ENCODE results near the gene MCM9. TPM values are rescaled to one million over a fixed set of nuclear protein-coding genes. Genes with fewer than 3 reads are reported as not detected.

The MCM9 gene
- total RNA-seq, 1 donor, result 11.4 TPM

- no peak for TF ChIP-seq CTCF (IDR thresholded peaks at IDR 0.05; ENCODE audit: insufficient read depth, low read length)
- peak; percentile 10 for DNase-seq (ENCODE audit: low read depth)
- no peak overlapping the region for H3K4me3 ChIP-seq (ENCODE audit: low read depth, low read length)
Measured at GRCh38 chr6:118787724-118788423, 147.1 kb downstream of the MCM9 start.

- no peak for TF ChIP-seq CTCF (IDR thresholded peaks at IDR 0.05; ENCODE audit: insufficient read depth, low read length)
Measured at GRCh38 chr6:118786596-118787453, 148.1 kb downstream of the MCM9 start.

GRCh38 chr6:118785601-118786000 is 149.4 kb downstream of the MCM9 start:
- TF ChIP-seq CTCF (IDR thresholded peaks at IDR 0.05; ENCODE audit: insufficient read depth, low read length), result no peak
- no peak overlapping the region for H3K4me3 ChIP-seq (ENCODE audit: low read depth, low read length)
- DNase-seq (ENCODE audit: low read depth), result no peak

More at GRCh38 chr6:118786596-118787453, 148.1 kb downstream of the MCM9 start:
- no peak overlapping the region for H3K4me3 ChIP-seq (ENCODE audit: low read depth, low read length)
- no peak for DNase-seq (ENCODE audit: low read depth)

GRCh38 chr6:118784641-118785164 is 150.3 kb downstream of the MCM9 start:
- no peak overlapping the region for H3K4me3 ChIP-seq (ENCODE audit: low read depth, low read length)
- no peak for TF ChIP-seq CTCF (IDR thresholded peaks at IDR 0.05; ENCODE audit: insufficient read depth, low read length)
- no peak for DNase-seq (ENCODE audit: low read depth)

- no peak overlapping the region for H3K4me3 ChIP-seq (ENCODE audit: low read depth, low read length)
- no peak for DNase-seq (ENCODE audit: low read depth)
- no peak for TF ChIP-seq CTCF (IDR thresholded peaks at IDR 0.05; ENCODE audit: insufficient read depth, low read length)
Measured at GRCh38 chr6:118783931-118784550, 150.9 kb downstream of the MCM9 start.

GRCh38 chr6:118782651-118783050 is 152.3 kb downstream of the MCM9 start:
- no peak overlapping the region for H3K4me3 ChIP-seq (ENCODE audit: low read depth, low read length)
- no peak for TF ChIP-seq CTCF (IDR thresholded peaks at IDR 0.05; ENCODE audit: insufficient read depth, low read length)
- DNase-seq (ENCODE audit: low read depth), result no peak
